Neutrophil (primary cell): Measurements from ENCODE around the gene ADGRG7.

Experiments
- H3K27ac ChIP-seq: fragments of 200-600 bp; sonication (generic); 2 replicates; pipeline ENCODE4 v1.5.1; 2016; ENCODE audit warnings: mild to moderate bottlenecking, moderate library complexity
- H3K27me3 ChIP-seq: fragments of 200-600 bp; sonication (generic); 2 replicates; pipeline ENCODE4 v1.6.0; 2016; ENCODE audit warnings: mild to moderate bottlenecking
- H3K36me3 ChIP-seq: fragments of 200-600 bp; sonication (generic); 2 replicates; pipeline ENCODE4 v1.5.1; 2017
- H3K4me1 ChIP-seq, 2 experiments: fragments of 200-600 bp in 1 of 2; sonication (generic) in 1 of 2; 1 replicate in 1 of 2; 2 replicates in 1 of 2; pipeline versions ENCODE4 v1.5.1 to v1.6.1; 2013 to 2016; ENCODE audit warnings: low read depth in 1 of 2, low read length in 1 of 2, mild to moderate bottlenecking in 1 of 2, moderate library complexity in 1 of 2; ENCODE audit not compliant: control insufficient read depth in 1 of 2, insufficient read depth in 1 of 2
- H3K4me3 ChIP-seq, 2 experiments: fragments of 200-600 bp in 1 of 2; sonication (generic) in 1 of 2; 1 replicate in 1 of 2; 2 replicates in 1 of 2; pipeline ENCODE4 v1.5.1; 2013 to 2016; ENCODE audit warnings: low read depth in 1 of 2, low read length in 1 of 2, mild to moderate bottlenecking in 1 of 2, moderate library complexity in 1 of 2
- H3K9me3 ChIP-seq: fragments of 200-600 bp; sonication (generic); 2 replicates; pipeline ENCODE4 v1.5.1; 2016
- CTCF ChIP-seq: fragments of 200-600 bp; sonication (generic); IDR thresholded peaks from 2 replicates; pipeline ENCODE4 v1.5.1; 2016; ENCODE audit warnings: antibody characterized with exemption

ADGRG7 gene

GRCh38 chr3:100611221-100611620 is 1.8 kb downstream of the ADGRG7 start:
- no peaks in the 10 kb centered on the region for H3K9me3 ChIP-seq
- no peak overlapping the region for H3K4me3 ChIP-seq
- H3K36me3 ChIP-seq, result no peaks in the 10 kb centered on the region
- no peaks in the 10 kb centered on the region for H3K27me3 ChIP-seq
- H3K27ac ChIP-seq, result no peak overlapping the region
- no peak for TF ChIP-seq CTCF
- H3K4me1 ChIP-seq, result no peaks in the 10 kb centered on the region

GRCh38 chr3:100613721-100614390 is 4.5 kb downstream of the ADGRG7 start:
- H3K36me3 ChIP-seq, result no peaks in the 10 kb centered on the region
- no peak overlapping the region for H3K4me3 ChIP-seq
- no peak overlapping the region for H3K27ac ChIP-seq
- H3K4me1 ChIP-seq, result no peaks in the 10 kb centered on the region
- no peaks in the 10 kb centered on the region for H3K27me3 ChIP-seq
- no peaks in the 10 kb centered on the region for H3K9me3 ChIP-seq
- no peak for TF ChIP-seq CTCF

- no peak for TF ChIP-seq CTCF
- H3K4me1 ChIP-seq, result no peaks in the 10 kb centered on the region
- no peak overlapping the region for H3K4me3 ChIP-seq
- H3K36me3 ChIP-seq, result no peaks in the 10 kb centered on the region
- no peak overlapping the region for H3K27ac ChIP-seq
- H3K9me3 ChIP-seq, result no peaks in the 10 kb centered on the region
- H3K27me3 ChIP-seq, result no peaks in the 10 kb centered on the region
These were observed 5.5 kb downstream of the ADGRG7 start for GRCh38 chr3:100614941-100615340.

GRCh38 chr3:100615684-100616083 is 6.3 kb downstream of the ADGRG7 start:
- no peak for TF ChIP-seq CTCF
- Histone ChIP-seq H3K27ac (no peak overlapping the region), H3K9me3 (no peaks in the 10 kb centered on the region), H3K27me3 (no peaks in the 10 kb centered on the region), H3K4me1 (no peaks in the 10 kb centered on the region), H3K36me3 (no peaks in the 10 kb centered on the region), H3K4me3 (no peak overlapping the region)

DNA sequence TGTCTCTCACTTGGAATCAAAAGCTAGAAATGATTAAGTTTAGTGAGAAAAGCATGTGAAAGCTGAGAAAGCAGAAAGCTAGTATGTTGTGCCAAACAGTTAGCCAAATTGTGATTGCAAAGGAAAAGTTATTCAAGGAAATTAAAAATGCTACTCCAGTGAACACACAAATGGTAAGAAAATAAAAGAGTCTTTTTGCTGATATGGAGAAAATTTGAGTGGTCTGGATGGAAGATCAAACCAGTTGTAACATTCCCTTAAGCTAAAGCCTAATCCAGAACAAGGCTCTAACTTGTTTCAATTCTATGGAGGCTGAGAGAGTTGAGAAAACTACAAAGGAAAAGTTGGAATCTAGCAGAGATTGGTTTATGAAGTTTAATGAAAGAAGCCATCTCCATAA is 11.8 kb downstream of the ADGRG7 start:
- TF ChIP-seq CTCF, result no peak
- no peaks in the 10 kb centered on the region for H3K36me3 ChIP-seq
- no peaks in the 10 kb centered on the region for H3K4me1 ChIP-seq
- H3K9me3 ChIP-seq, result no peaks in the 10 kb centered on the region
- no peak overlapping the region for H3K27ac ChIP-seq
- no peak overlapping the region for H3K4me3 ChIP-seq
- H3K27me3 ChIP-seq, result no peaks in the 10 kb centered on the region

DNA sequence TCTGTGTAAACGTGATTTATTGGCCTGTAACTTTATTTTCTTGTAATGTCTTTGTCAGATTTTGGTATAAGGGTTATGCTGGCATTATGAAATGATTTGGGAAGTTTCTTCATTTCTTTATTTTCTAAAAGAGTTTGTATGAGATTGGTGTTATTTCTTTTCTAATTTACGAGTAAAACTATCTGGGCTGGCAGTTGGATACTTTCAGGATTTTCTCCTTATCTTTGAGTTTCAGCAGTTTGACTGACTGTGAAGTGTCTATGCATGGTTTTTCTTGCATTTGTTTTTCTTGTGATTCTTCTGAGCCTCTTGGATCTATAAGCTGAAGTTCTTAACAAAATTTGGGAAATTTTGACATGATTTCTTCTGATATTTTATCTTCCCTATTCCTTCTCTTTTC is 18.1 kb downstream of the ADGRG7 start:
- no peaks in the 10 kb centered on the region for H3K4me1 ChIP-seq
- no peak overlapping the region for H3K4me3 ChIP-seq
- TF ChIP-seq CTCF, result no peak
- no peaks in the 10 kb centered on the region for H3K27me3 ChIP-seq
- H3K27ac ChIP-seq, result no peak overlapping the region
- no peaks in the 10 kb centered on the region for H3K36me3 ChIP-seq
- no peaks in the 10 kb centered on the region for H3K9me3 ChIP-seq
